ENCODE data around the gene PCLO.

DNA sequence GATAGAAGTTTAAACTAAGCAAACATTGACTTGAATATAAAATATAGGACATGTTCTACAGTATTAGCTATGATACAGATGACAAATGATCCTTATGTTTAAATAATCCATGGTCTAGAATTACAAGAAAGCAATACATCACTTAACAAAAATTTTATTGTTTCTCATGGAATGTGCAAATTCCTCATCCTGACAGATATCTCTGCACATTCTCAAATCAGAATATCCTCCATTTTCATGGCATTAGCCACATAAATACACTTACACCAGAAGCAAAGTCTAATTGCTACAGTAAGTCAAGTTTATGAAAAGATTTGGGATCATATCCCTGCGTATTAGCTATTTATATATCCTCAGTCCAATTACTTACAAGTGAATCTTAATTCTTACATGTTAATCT is 57.6 kb downstream of the PCLO start:
- TF ChIP-seq POLR2AphosphoS5 (IDR thresholded peaks at IDR 0.05; ENCODE audit: low read depth, low read length), result no peak
- no peak for TF ChIP-seq POLR2A (IDR thresholded peaks at IDR 0.05; ENCODE audit: low read depth, low read length)

Measured in GM12891 (cell line).